HCT116 (cell line): Measurements from ENCODE around the gene DYRK1B. TPM values are rescaled to one million over a fixed set of nuclear protein-coding genes. Genes with fewer than 3 reads are reported as not detected.

Experiments used
- ATAC-seq: fragments of 200-7000 bp; cut with Tn5 transposase; 2 replicates; pipeline ENCODE4 v1.9.1; 2020; ENCODE audit warnings: mild to moderate bottlenecking, moderate library complexity
- BruUV-seq: library from RNA; stranded (reverse); fragments of 400-500 nt; replicated peaks from 2 replicates; lab custom pipeline; 2021; lab: Mats Ljungman, UMichigan
- CTCF ChIA-PET: fragments of 300-600 bp; sonication (Branson Sonifier 250); formaldehyde crosslinking; loops from one replicate; lab custom pipeline; 2021; ENCODE audit warnings: antibody characterized with exemption; lab: Charles Lee
- POLR2A ChIA-PET: fragments of 300-600, 350-600 bp; sonication (Branson Sonifier 250); formaldehyde crosslinking; loops from one replicate; lab custom pipeline; 2021; ENCODE audit warnings: antibody characterized with exemption; lab: Charles Lee
- RAD21 ChIA-PET, 2 experiments: fragments of 300-600 bp; sonication (Branson Sonifier 250); formaldehyde crosslinking; loops; one replicate each; lab custom pipeline; 2023; ENCODE audit warnings: low total read pairs in 2 of 2; ENCODE audit not compliant: uncharacterized antibody in 2 of 2, unreplicated experiment in 2 of 2, low non-redundant PET in 1 of 2; lab: Charles Lee
- DNase-seq: peaks from one replicate; pipeline ENCODE4 v3.0.0-alpha.2; 2010; ENCODE audit warnings: low read depth, low spot score
- H2AFZ ChIP-seq: fragments of 200-600 bp; shearing (Covaris generic), sonication (generic); 2 replicates; pipeline ENCODE4 v1.6.1; 2017; ENCODE audit warnings: low read depth, mixed run types, mixed read lengths, antibody characterized with exemption, low read length; ENCODE audit not compliant: poor library complexity, severe bottlenecking
- H3K27ac ChIP-seq: 2 replicates; pipeline ENCODE4 v1.5.1; 2012; ENCODE audit warnings: low read depth, low read length
- H3K27me3 ChIP-seq: fragments of 200-600 bp; sonication (generic); 2 replicates; pipeline ENCODE4 v1.6.1; 2016; ENCODE audit warnings: mixed run types, low read length, mixed read lengths; ENCODE audit not compliant: insufficient read depth
- H3K36me3 ChIP-seq, 2 experiments: fragments of 200-500 bp in 1 of 2; fragments of 200-600 bp in 1 of 2; sonication (Bioruptor generic) in 1 of 2; sonication (generic) in 1 of 2; 2 replicates each; pipeline versions ENCODE4 v1.5.1 to v1.6.1; 2014 to 2016; ENCODE audit warnings: low read length in 2 of 2, inconsistent platforms in 1 of 2, mixed read lengths in 1 of 2, mixed run types in 1 of 2; ENCODE audit not compliant: insufficient read depth in 2 of 2, control insufficient read depth in 1 of 2
- H3K4me1 ChIP-seq, 2 experiments: fragments of 200-600 bp in 1 of 2; sonication (generic) in 1 of 2; 2 replicates each; pipeline versions ENCODE4 v1.5.1 to v1.6.1; 2012 to 2017; ENCODE audit warnings: low read length in 2 of 2, inconsistent platforms in 1 of 2, mild to moderate bottlenecking in 1 of 2, mixed read lengths in 1 of 2, mixed run types in 1 of 2, moderate library complexity in 1 of 2; ENCODE audit not compliant: insufficient read depth in 2 of 2, control insufficient read depth in 1 of 2
- H3K4me2 ChIP-seq: fragments of 200-600 bp; sonication (generic); 2 replicates; pipeline ENCODE4 v1.6.1; 2017; ENCODE audit warnings: mixed run types, low read length, mixed read lengths
- H3K4me3 ChIP-seq, 2 experiments: fragments of 200-600 bp in 1 of 2; sonication (generic) in 1 of 2; replicated peaks in 1 of 2; 2 replicates each; pipeline ENCODE4 v1.5.1; 2011 to 2016; ENCODE audit warnings: low read length in 2 of 2, control low read depth in 1 of 2, low read depth in 1 of 2, mild to moderate bottlenecking in 1 of 2, mixed read lengths in 1 of 2, mixed run types in 1 of 2
- H3K79me2 ChIP-seq: fragments of 200-600 bp; sonication (generic); 2 replicates; pipeline ENCODE4 v1.6.1; 2017; ENCODE audit warnings: mild to moderate bottlenecking, mixed run types, low read length, moderate library complexity, mixed read lengths; ENCODE audit not compliant: insufficient read depth
- H3K9ac ChIP-seq: fragments of 200-600 bp; sonication (generic); 2 replicates; pipeline ENCODE4 v1.6.1; 2016; ENCODE audit warnings: low read length, mixed read lengths
- H3K9me2 ChIP-seq: fragments of 200-600 bp; sonication (generic), shearing (Covaris generic); 2 replicates; pipeline ENCODE4 v1.6.1; 2017; ENCODE audit warnings: mixed run types, mild to moderate bottlenecking, moderate library complexity; ENCODE audit not compliant: insufficient read depth
- H3K9me3 ChIP-seq, 2 experiments: fragments of 200-500 bp in 1 of 2; fragments of 200-600 bp in 1 of 2; sonication (Bioruptor generic) in 1 of 2; sonication (generic) in 1 of 2; 2 replicates each; pipeline ENCODE4 v1.6.1; 2014 to 2017; ENCODE audit warnings: low read length in 2 of 2, mixed read lengths in 2 of 2, inconsistent platforms in 1 of 2, low read depth in 1 of 2, mild to moderate bottlenecking in 1 of 2, mixed run types in 1 of 2, moderate library complexity in 1 of 2; ENCODE audit not compliant: control insufficient read depth in 1 of 2, insufficient read depth in 1 of 2
- H4K20me1 ChIP-seq: fragments of 200-600 bp; sonication (generic), shearing (Covaris generic); 2 replicates; pipeline ENCODE4 v1.6.1; 2017; ENCODE audit warnings: mixed run types, mild to moderate bottlenecking, moderate library complexity; ENCODE audit not compliant: insufficient read depth
- ATF3 ChIP-seq: IDR thresholded peaks from 2 replicates; pipeline ENCODE4 v1.6.1; 2012
- CBX3 ChIP-seq: IDR thresholded peaks from 2 replicates; pipeline ENCODE4 v1.6.1; 2012; ENCODE audit warnings: low read depth
- CEBPB ChIP-seq: IDR thresholded peaks from 2 replicates; pipeline ENCODE4 v1.6.1; 2012; ENCODE audit warnings: low read depth
- CTCF ChIP-seq, 3 experiments: fragments of 200-600 bp in 1 of 3; sonication (generic) in 1 of 3; IDR thresholded peaks in 2 of 3; conservative IDR thresholded peaks in 1 of 3; 2 replicates each; pipeline ENCODE4 v1.5.1; 2012 to 2017; ENCODE audit warnings: low read depth in 2 of 3, low read length in 2 of 3, antibody characterized with exemption in 1 of 3, borderline replicate concordance in 1 of 3, control low read depth in 1 of 3, mild to moderate bottlenecking in 1 of 3, mixed read lengths in 1 of 3, mixed run types in 1 of 3, moderate library complexity in 1 of 3; ENCODE audit not compliant: insufficient read depth in 1 of 3
- ELF1 ChIP-seq: IDR thresholded peaks from 2 replicates; pipeline ENCODE4 v1.6.1; 2012; ENCODE audit warnings: low read depth, borderline replicate concordance
- FOSL1 ChIP-seq: IDR thresholded peaks from 2 replicates; pipeline ENCODE4 v1.6.1; 2012; ENCODE audit warnings: low read depth
- JUND ChIP-seq: IDR thresholded peaks from 2 replicates; pipeline ENCODE4 v1.6.1; 2012
- MAX ChIP-seq: IDR thresholded peaks from 2 replicates; pipeline ENCODE4 v1.6.1; 2012
- POLR2AphosphoS5 ChIP-seq: IDR thresholded peaks from 2 replicates; pipeline ENCODE4 v1.6.1; 2011; ENCODE audit warnings: mild to moderate bottlenecking, low read depth, low read length, moderate library complexity
- SP1 ChIP-seq: IDR thresholded peaks from 2 replicates; pipeline ENCODE4 v1.6.1; 2012; ENCODE audit warnings: low read depth
- SRF ChIP-seq: IDR thresholded peaks from 2 replicates; pipeline ENCODE4 v1.6.1; 2012; ENCODE audit warnings: low read depth
- YY1 ChIP-seq: IDR thresholded peaks from 2 replicates; pipeline ENCODE4 v1.6.1; 2011; ENCODE audit warnings: low read length, low read depth, moderate library complexity, mild to moderate bottlenecking; ENCODE audit not compliant: insufficient replicate concordance; ENCODE audit errors: extremely low read depth
- ZBTB33 ChIP-seq: IDR thresholded peaks from 2 replicates; pipeline ENCODE4 v1.6.1; 2011; ENCODE audit warnings: mild to moderate bottlenecking, low read length, moderate library complexity; ENCODE audit not compliant: insufficient replicate concordance; ENCODE audit errors: extremely low read depth
- ZFX ChIP-seq: fragments of 450-650 bp; IDR thresholded peaks from 2 replicates; pipeline ENCODE4 v1.6.1; 2017
- intact Hi-C: fragments of 100-400 bp; cut with micrococcal nuclease; formaldehyde crosslinking; loops from 2 replicates; pipeline ENCODE4 v1.10.0; 2022
- total RNA-seq: library from RNA; stranded (reverse); gene quantifications from one replicate; pipeline ENCODE4 v1.2.1, GENCODE V29; 2021; ENCODE audit not compliant: unreplicated experiment

The DYRK1B gene
- total RNA-seq, 1 experiment from 2014 or later: 7.3 TPM

GRCh38 chr19:39834287-39834841 lies 402 bp upstream of the DYRK1B start:
- Histone ChIP-seq H3K79me2 (peaks cover 35% of the 10 kb centered on the region), H3K36me3 (peaks cover 63 to 83% of the 10 kb centered on the region in 2 experiments)

More at GRCh38 chr19:39834287-39834841, 402 bp upstream of the DYRK1B start:
- DNase-seq: no peak
- ChIA-PET POLR2A (no interaction called here), RAD21 (no interaction called here), CTCF (no interaction called here)
- no peaks in the 10 kb centered on the region; the same call in 1 of the 2 replicates for H4K20me1 ChIP-seq
- H3K4me3 ChIP-seq: no peak overlapping the region
- H3K27ac ChIP-seq: no peak overlapping the region
- no peak for ATAC-seq
- no TSS peak for BruUV-seq
- no peaks in the 10 kb centered on the region for H3K4me1 ChIP-seq
- TF ChIP-seq CEBPB (no peak), ZFX (no peak), FOSL1 (no peak), JUND (no peak), CBX3 (no peak), POLR2AphosphoS5 (no peak), ZBTB33 (no peak), SP1 (no peak), YY1 (no peak), MAX (no peak), ELF1 (no peak), ATF3 (no peak), CTCF (IDR thresholded peaks at IDR 0.05 in 2 of 3, conservative IDR thresholded peaks at IDR 0.05 in 1 of 3; ENCODE audit: borderline replicate concordance in 1 of 3, insufficient read depth in 1 of 3, low read depth in 2 of 3, low read length in 2 of 3) (no peak), SRF (no peak)
- no peaks in the 10 kb centered on the region for H3K9me3 ChIP-seq
- H3K9me2 ChIP-seq: no peaks in the 10 kb centered on the region
- intact Hi-C loops: no loop called here
- no peak overlapping the region for H2AFZ ChIP-seq
- H3K27me3 ChIP-seq: no peaks in the 10 kb centered on the region
- H3K9ac ChIP-seq: no peak overlapping the region
- H3K4me2 ChIP-seq: no peak overlapping the region
